Erythroblast (primary cell): ENCODE results near the gene COL5A1.

Source experiments
- DNase-seq, 2 experiments: peaks; one replicate each; lab custom pipeline; 2025; lab: John Stamatoyannopoulos, UW
- GATA1 ChIP-seq: IDR thresholded peaks from 2 replicates; pipeline ENCODE4 v1.6.1; 2011; ENCODE audit warnings: low read depth, mild to moderate bottlenecking, control low read depth, low read length, moderate library complexity
- POLR2A ChIP-seq: IDR thresholded peaks from 2 replicates; pipeline ENCODE4 v1.6.1; 2011; ENCODE audit warnings: mild to moderate bottlenecking, low read length

The COL5A1 gene

GRCh38 chr9:134829356-134829937, 187.8 kb downstream of the COL5A1 start:
- DNase-seq = no peak
- TF ChIP-seq GATA1 = no peak
- TF ChIP-seq POLR2A = no peak

- DNase-seq = no peak
- TF ChIP-seq GATA1 = no peak
- no peak for TF ChIP-seq POLR2A
Observed at GRCh38 chr9:134830126-134830525, 188.5 kb downstream of the COL5A1 start.

GRCh38 chr9:134830926-134831720, 189.5 kb downstream of the COL5A1 start:
- TF ChIP-seq POLR2A (no peak), GATA1 (no peak)
- DNase-seq = no peak

GRCh38 chr9:134832471-134832870, 190.9 kb downstream of the COL5A1 start:
- no peak for DNase-seq
- TF ChIP-seq POLR2A (no peak), GATA1 (no peak)

GRCh38 chr9:134833294-134833880, 191.8 kb downstream of the COL5A1 start:
- no peak for DNase-seq
- no peak for TF ChIP-seq GATA1
- no peak for TF ChIP-seq POLR2A

- TF ChIP-seq POLR2A (no peak), GATA1 (no peak)
- DNase-seq = no peak
Observed at GRCh38 chr9:134834217-134834956, 192.8 kb downstream of the COL5A1 start.

- DNase-seq = no peak
- TF ChIP-seq POLR2A (no peak), GATA1 (no peak)
Observed at GRCh38 chr9:134834957-134835419, 193.4 kb downstream of the COL5A1 start.

- TF ChIP-seq GATA1 (no peak), POLR2A (no peak)
- DNase-seq = no peak
Observed at GRCh38 chr9:134835448-134835847, 193.8 kb downstream of the COL5A1 start.

GRCh38 chr9:134835987-134836386, 194.4 kb downstream of the COL5A1 start:
- no peak for TF ChIP-seq GATA1
- TF ChIP-seq POLR2A = no peak
- no peak for DNase-seq

- no peak for DNase-seq
- TF ChIP-seq GATA1 (no peak), POLR2A (no peak)
Observed at GRCh38 chr9:134836406-134836970, 194.9 kb downstream of the COL5A1 start.

GRCh38 chr9:134837529-134837928, 195.9 kb downstream of the COL5A1 start:
- DNase-seq = no peak
- TF ChIP-seq POLR2A = no peak
- no peak for TF ChIP-seq GATA1

- DNase-seq = no peak
- TF ChIP-seq POLR2A (no peak), GATA1 (no peak)
Observed at GRCh38 chr9:134838651-134839454, 197.2 kb downstream of the COL5A1 start.

GRCh38 chr9:134839455-134840125, 198.0 kb downstream of the COL5A1 start:
- TF ChIP-seq GATA1 (no peak), POLR2A (no peak)
- no peak for DNase-seq
